OCI-LY1 (cell line): Measurements from ENCODE around the gene BDKRB1.

Experiments used
- CTCF ChIP-seq: fragments of 200-600 bp; sonication (generic), shearing (Covaris generic); IDR thresholded peaks from 2 replicates; pipeline ENCODE4 v1.5.1; 2017; ENCODE audit warnings: mild to moderate bottlenecking, antibody characterized with exemption, low read length, moderate library complexity, mixed read lengths
- EZH2 ChIP-seq: fragments of 200-600 bp; sonication (generic), shearing (Covaris generic); IDR thresholded peaks from 2 replicates; pipeline ENCODE4 v1.8.0; 2017; ENCODE audit warnings: borderline replicate concordance, mixed run types, mild to moderate bottlenecking, antibody characterized with exemption, low read length, moderate library complexity, mixed read lengths

- TF ChIP-seq EZH2, result no peak
- no peak for TF ChIP-seq CTCF
These were observed 28.6 kb upstream of the BDKRB1 start for GRCh38 chr14:96227428-96227827.
